NT2/D1 (cell line): ENCODE results near the gene ADARB2.
"Not testable (repeated sequence)": the region's sequence is repeated elsewhere in the genome, so short reads cannot be mapped to it uniquely, and the experiment has no call there.

ENCODE experiments used
- DNase-seq: peaks from one replicate; pipeline ENCODE4 v3.0.0-alpha.2; 2011; ENCODE audit warnings: low read depth, low spot score
- H3K27me3 ChIP-seq: 2 replicates; pipeline ENCODE4 v1.6.0; 2011; ENCODE audit warnings: mild to moderate bottlenecking; ENCODE audit not compliant: insufficient read length, insufficient read depth
- H3K36me3 ChIP-seq: 2 replicates; pipeline ENCODE4 v1.6.1; 2011; ENCODE audit warnings: mild to moderate bottlenecking, low read length, mixed read lengths; ENCODE audit not compliant: insufficient read depth, insufficient read length
- H3K4me1 ChIP-seq: 2 replicates; pipeline ENCODE4 v1.5.1; 2011; ENCODE audit not compliant: insufficient read depth, insufficient read length
- H3K4me3 ChIP-seq: 2 replicates; pipeline ENCODE4 v1.5.1; 2011; ENCODE audit warnings: low read depth; ENCODE audit not compliant: insufficient read length
- H3K9ac ChIP-seq: 2 replicates; pipeline ENCODE4 v1.6.0; 2011; ENCODE audit warnings: low read depth; ENCODE audit not compliant: insufficient read length
- H3K9me3 ChIP-seq: 2 replicates; pipeline ENCODE4 v1.5.1; 2011; ENCODE audit warnings: mild to moderate bottlenecking, low read length; ENCODE audit not compliant: insufficient read depth
- SUZ12 ChIP-seq: IDR thresholded peaks from 2 replicates; pipeline ENCODE4 v1.6.1; 2011; ENCODE audit not compliant: insufficient read length, insufficient read depth; ENCODE audit errors: extremely low read depth
- YY1 ChIP-seq: IDR thresholded peaks from 2 replicates; pipeline ENCODE4 v1.6.1; 2011; ENCODE audit not compliant: insufficient read length, insufficient read depth
- ZNF274 ChIP-seq: IDR thresholded peaks from 2 replicates; pipeline ENCODE4 v1.6.1; 2011; ENCODE audit warnings: mild to moderate bottlenecking, low read depth, low read length

Gene ADARB2

GRCh38 chr10:1417574-1417973, 319.8 kb downstream of the ADARB2 start:
- no peak for TF ChIP-seq ZNF274
- H3K36me3 ChIP-seq, result no peaks in the 10 kb centered on the region
- peaks cover 4% of the 10 kb centered on the region for H3K27me3 ChIP-seq
- H3K9me3 ChIP-seq, result no peaks in the 10 kb centered on the region
- no peak overlapping the region for H3K4me3 ChIP-seq
- H3K4me1 ChIP-seq, result no peaks in the 10 kb centered on the region
- no peak overlapping the region for H3K9ac ChIP-seq
- no peak for DNase-seq

- H3K36me3 ChIP-seq, result no peaks in the 10 kb centered on the region
- TF ChIP-seq ZNF274 (no peak), YY1 (no peak), SUZ12 (no peak)
- H3K9me3 ChIP-seq, result no peaks in the 10 kb centered on the region
- peaks cover 4% of the 10 kb centered on the region for H3K27me3 ChIP-seq
- H3K4me3 ChIP-seq, result no peak overlapping the region
- H3K4me1 ChIP-seq, result no peaks in the 10 kb centered on the region
- H3K9ac ChIP-seq, result no peak overlapping the region
- no peak for DNase-seq
Measured at GRCh38 chr10:1416456-1417037, 320.8 kb downstream of the ADARB2 start.

- Histone ChIP-seq H3K9ac (no peak overlapping the region), H3K4me1 (no peaks in the 10 kb centered on the region), H3K9me3 (no peaks in the 10 kb centered on the region), H3K4me3 (no peak overlapping the region), H3K36me3 (no peaks in the 10 kb centered on the region), H3K27me3 (peaks cover 4% of the 10 kb centered on the region)
- no peak for TF ChIP-seq ZNF274
- no peak for TF ChIP-seq SUZ12
- TF ChIP-seq YY1, result no peak
- DNase-seq, result no peak
Measured at GRCh38 chr10:1414893-1415292, 322.4 kb downstream of the ADARB2 start.

GRCh38 chr10:1414346-1414745, 323.0 kb downstream of the ADARB2 start:
- H3K4me3 ChIP-seq, H3K9me3 ChIP-seq, H3K27me3 ChIP-seq, H3K36me3 ChIP-seq, H3K9ac ChIP-seq, H3K4me1 ChIP-seq, DNase-seq: not testable (repeated sequence)

GRCh38 chr10:1413823-1414222, 323.5 kb downstream of the ADARB2 start:
- H3K27me3 ChIP-seq, result no peaks in the 10 kb centered on the region
- H3K4me1 ChIP-seq, result no peaks in the 10 kb centered on the region
- no peak for DNase-seq
- no peaks in the 10 kb centered on the region for H3K9me3 ChIP-seq
- no peak overlapping the region for H3K9ac ChIP-seq
- no peak overlapping the region for H3K4me3 ChIP-seq
- no peak for TF ChIP-seq SUZ12
- no peaks in the 10 kb centered on the region for H3K36me3 ChIP-seq

GRCh38 chr10:1413256-1413655, 324.1 kb downstream of the ADARB2 start:
- no peak for TF ChIP-seq SUZ12
- no peak for TF ChIP-seq ZNF274
- no peak for TF ChIP-seq YY1
- Histone ChIP-seq H3K9ac (no peak overlapping the region), H3K4me1 (no peaks in the 10 kb centered on the region), H3K9me3 (no peaks in the 10 kb centered on the region), H3K27me3 (no peaks in the 10 kb centered on the region), H3K4me3 (no peak overlapping the region), H3K36me3 (no peaks in the 10 kb centered on the region)
- no peak for DNase-seq

- H3K4me3 ChIP-seq, result no peak overlapping the region
- no peaks in the 10 kb centered on the region for H3K36me3 ChIP-seq
- no peaks in the 10 kb centered on the region for H3K27me3 ChIP-seq
- H3K9ac ChIP-seq, result no peak overlapping the region
- no peak for DNase-seq
- no peaks in the 10 kb centered on the region for H3K4me1 ChIP-seq
- TF ChIP-seq SUZ12 (no peak), YY1 (no peak), ZNF274 (no peak)
- H3K9me3 ChIP-seq, result no peaks in the 10 kb centered on the region
Measured at GRCh38 chr10:1412531-1413189, 324.7 kb downstream of the ADARB2 start.

GRCh38 chr10:1411956-1412355, 325.4 kb downstream of the ADARB2 start:
- H3K27me3 ChIP-seq, result no peaks in the 10 kb centered on the region
- no peaks in the 10 kb centered on the region for H3K4me1 ChIP-seq
- no peak overlapping the region for H3K9ac ChIP-seq
- no peak overlapping the region for H3K4me3 ChIP-seq
- no peaks in the 10 kb centered on the region for H3K36me3 ChIP-seq
- DNase-seq, result no peak
- TF ChIP-seq YY1 (no peak), SUZ12 (no peak), ZNF274 (no peak)
- no peaks in the 10 kb centered on the region for H3K9me3 ChIP-seq
